ENCODE measurements around the gene HYAL3.
"Not testable (repeated sequence)": the region's sequence is repeated elsewhere in the genome, so short reads cannot be mapped to it uniquely, and the experiment has no call there.

The HYAL3 gene

GRCh38 chr3:50254577-50255250 lies 44.5 kb downstream of the HYAL3 start:
- no peak for DNase-seq

- DNase-seq = no peak
Measured at GRCh38 chr3:50251220-50251619, 48.0 kb downstream of the HYAL3 start.

GRCh38 chr3:50250514-50250913 lies 48.7 kb downstream of the HYAL3 start:
- DNase-seq = no peak

GRCh38 chr3:50249457-50249856 lies 49.7 kb downstream of the HYAL3 start:
- DNase-seq = no peak

- DNase-seq = no peak
Measured at GRCh38 chr3:50248387-50248786, 50.8 kb downstream of the HYAL3 start.

GRCh38 chr3:50246517-50246954 lies 52.7 kb downstream of the HYAL3 start:
- DNase-seq = no peak

GRCh38 chr3:50245831-50246516 lies 53.2 kb downstream of the HYAL3 start:
- peak; percentile 61 to 77 for DNase-seq

GRCh38 chr3:50245251-50245745 lies 53.9 kb downstream of the HYAL3 start:
- no peak for DNase-seq

- not testable (repeated sequence) for DNase-seq
Measured at GRCh38 chr3:50244813-50245212, 54.4 kb downstream of the HYAL3 start.

- no peak for DNase-seq
Measured at GRCh38 chr3:50243543-50243895, 55.7 kb downstream of the HYAL3 start.

GRCh38 chr3:50242851-50243542 lies 56.2 kb downstream of the HYAL3 start:
- no peak for DNase-seq

Measured in NCI-H1930 (cell line).